Neural progenitor cell (in vitro differentiated cells): ENCODE measurements around the gene TMEM175.

Source experiments
- CTCF ChIP-seq: fragments of 200-600 bp; sonication (generic); IDR thresholded peaks from 2 replicates; pipeline ENCODE4 v1.5.1; 2017; ENCODE audit warnings: antibody characterized with exemption, mild to moderate bottlenecking
- EZH2phosphoT487 ChIP-seq: fragments of 200-600 bp; sonication (generic); IDR thresholded peaks from 2 replicates; pipeline ENCODE4 v1.6.1; 2017; ENCODE audit warnings: antibody characterized with exemption

GRCh38 chr4:948936-949300, 16.7 kb downstream of the TMEM175 start:
- TF ChIP-seq CTCF, result no peak
- TF ChIP-seq EZH2phosphoT487, result no peak
